Sigmoid colon (tissue), 4 donors: Measurements from ENCODE around the gene PRIMA1.

Experiments used
- EP300 ChIP-seq, 4 donors: sonication (generic); formaldehyde crosslinking; IDR thresholded peaks; one replicate each; pipeline ENCODE4 v1.6.1; 2017; ENCODE audit warnings: antibody characterized with exemption in 4 of 4
- POLR2A ChIP-seq, 2 donors: fragments of 450-650 bp; IDR thresholded peaks; one replicate each; pipeline ENCODE4 v1.6.1; 2016; ENCODE audit warnings: antibody characterized with exemption in 2 of 2, mild to moderate bottlenecking in 2 of 2, moderate library complexity in 2 of 2
- POLR2AphosphoS5 ChIP-seq, 4 donors: sonication (generic); formaldehyde crosslinking; IDR thresholded peaks; one replicate each; pipeline ENCODE4 v1.6.1; 2017; ENCODE audit warnings: antibody characterized with exemption in 4 of 4
- TF ChIP-seq, protein P1 (sequence below), 4 experiments: fragments of 450-650 bp in 3 of 4; fragments of 200-600 bp in 1 of 4; IDR thresholded peaks; one replicate each; pipeline ENCODE4 v1.5.1; 2016 to 2019; ENCODE audit warnings: antibody characterized with exemption in 4 of 4, mild to moderate bottlenecking in 3 of 4, moderate library complexity in 2 of 4

DNA sequence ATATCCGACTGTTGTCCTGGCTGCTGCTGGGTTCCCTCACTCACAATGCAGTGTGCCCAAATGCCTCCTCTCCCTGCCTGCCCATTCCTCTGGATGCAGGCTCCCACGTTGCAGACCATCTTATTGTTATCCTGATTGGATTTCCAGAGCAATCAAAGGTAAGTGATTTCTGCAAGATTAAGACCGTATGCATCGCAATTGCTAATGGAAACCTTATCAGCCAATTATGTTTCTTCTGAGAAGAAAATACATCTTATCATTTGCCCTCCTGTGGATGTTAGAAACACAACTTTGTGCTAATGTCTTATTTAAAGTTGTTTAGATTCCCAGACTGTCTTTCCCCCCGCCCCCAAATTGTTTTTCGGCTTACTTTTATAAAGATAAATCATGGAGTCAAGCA, 98.1 kb downstream of the PRIMA1 start:
- TF ChIP-seq, protein P1, sequence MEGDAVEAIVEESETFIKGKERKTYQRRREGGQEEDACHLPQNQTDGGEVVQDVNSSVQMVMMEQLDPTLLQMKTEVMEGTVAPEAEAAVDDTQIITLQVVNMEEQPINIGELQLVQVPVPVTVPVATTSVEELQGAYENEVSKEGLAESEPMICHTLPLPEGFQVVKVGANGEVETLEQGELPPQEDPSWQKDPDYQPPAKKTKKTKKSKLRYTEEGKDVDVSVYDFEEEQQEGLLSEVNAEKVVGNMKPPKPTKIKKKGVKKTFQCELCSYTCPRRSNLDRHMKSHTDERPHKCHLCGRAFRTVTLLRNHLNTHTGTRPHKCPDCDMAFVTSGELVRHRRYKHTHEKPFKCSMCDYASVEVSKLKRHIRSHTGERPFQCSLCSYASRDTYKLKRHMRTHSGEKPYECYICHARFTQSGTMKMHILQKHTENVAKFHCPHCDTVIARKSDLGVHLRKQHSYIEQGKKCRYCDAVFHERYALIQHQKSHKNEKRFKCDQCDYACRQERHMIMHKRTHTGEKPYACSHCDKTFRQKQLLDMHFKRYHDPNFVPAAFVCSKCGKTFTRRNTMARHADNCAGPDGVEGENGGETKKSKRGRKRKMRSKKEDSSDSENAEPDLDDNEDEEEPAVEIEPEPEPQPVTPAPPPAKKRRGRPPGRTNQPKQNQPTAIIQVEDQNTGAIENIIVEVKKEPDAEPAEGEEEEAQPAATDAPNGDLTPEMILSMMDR (IDR thresholded peaks at IDR 0.05): no peak
- TF ChIP-seq POLR2A (IDR thresholded peaks at IDR 0.05) (no peak), POLR2AphosphoS5 (IDR thresholded peaks at IDR 0.05) (no peak), EP300 (IDR thresholded peaks at IDR 0.05) (no peak)
